ENCODE measurements around the gene INPP5J.
"Not testable (repeated sequence)": the region's sequence is repeated elsewhere in the genome, so short reads cannot be mapped to it uniquely, and the experiment has no call there.

- not testable (repeated sequence) for TF ChIP-seq CTCF, POLR2A, EP300 (IDR thresholded peaks at IDR 0.05)
Measured at GRCh38 chr22:31078389-31078788, 44.4 kb upstream of the INPP5J start.

Measured in ovary (tissue), 3 donors.